ENCODE results near the gene BCL6B. TPM values are rescaled to one million over a fixed set of nuclear protein-coding genes. Genes with fewer than 3 reads are reported as not detected.
"Not testable (repeated sequence)": the region's sequence is repeated elsewhere in the genome, so short reads cannot be mapped to it uniquely, and the experiment has no call there.

The BCL6B gene
- total RNA-seq, 4 donors from 2014 or later: 0.93 to 3.9 (median 3.3) TPM

DNA sequence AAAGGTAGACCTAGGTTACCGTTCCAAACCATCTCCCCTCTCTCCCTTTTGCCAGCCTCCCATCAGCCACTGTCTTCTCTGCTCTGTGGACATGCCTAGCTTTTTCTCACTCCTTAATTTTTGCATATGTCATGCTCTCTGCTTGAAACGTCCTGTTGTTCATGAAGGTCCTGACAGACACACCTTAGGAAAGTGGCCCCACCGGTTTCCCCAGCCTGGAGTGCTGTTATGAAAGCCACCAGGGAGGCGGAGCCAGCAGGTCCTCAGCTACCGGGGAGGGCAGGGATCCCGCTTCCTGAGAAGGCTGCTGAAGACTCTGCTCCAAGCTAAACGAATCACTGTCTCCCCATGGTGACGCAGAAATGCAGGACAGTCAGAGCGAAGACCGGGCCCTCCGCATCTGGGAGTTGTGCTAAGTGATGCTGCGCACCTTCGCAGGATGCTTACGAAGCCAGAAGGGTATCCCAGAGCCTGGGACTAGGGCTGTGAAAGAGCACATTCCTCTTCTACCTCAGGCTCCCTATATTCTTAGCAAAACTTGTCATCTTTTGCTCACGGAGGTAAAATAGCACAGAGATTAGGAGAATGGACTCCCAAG, 23.4 kb downstream of the BCL6B start:
- Histone ChIP-seq H3K9me3 (no peaks in the 10 kb centered on the region), H3K27me3 (peaks cover 89% of the 10 kb centered on the region), H3K36me3 (no peaks in the 10 kb centered on the region), H3K27ac (peak overlapping the region in 3 of 4 donors; percentile 41 to 60 (median 44)), H3K4me3 (peak overlapping the region; percentile 6 to 31), H3K4me1 (peaks cover 0 to 45% (median 25%) of the 10 kb centered on the region in 3 donors)
- 7 to 9% methylated on average over 2 to 3 of the region's 15 CpGs for WGBS, 2 donors (ENCODE audit: low coverage in 1 of 2)
- peak; percentile 10 for ATAC-seq
- TF ChIP-seq, protein P1, sequence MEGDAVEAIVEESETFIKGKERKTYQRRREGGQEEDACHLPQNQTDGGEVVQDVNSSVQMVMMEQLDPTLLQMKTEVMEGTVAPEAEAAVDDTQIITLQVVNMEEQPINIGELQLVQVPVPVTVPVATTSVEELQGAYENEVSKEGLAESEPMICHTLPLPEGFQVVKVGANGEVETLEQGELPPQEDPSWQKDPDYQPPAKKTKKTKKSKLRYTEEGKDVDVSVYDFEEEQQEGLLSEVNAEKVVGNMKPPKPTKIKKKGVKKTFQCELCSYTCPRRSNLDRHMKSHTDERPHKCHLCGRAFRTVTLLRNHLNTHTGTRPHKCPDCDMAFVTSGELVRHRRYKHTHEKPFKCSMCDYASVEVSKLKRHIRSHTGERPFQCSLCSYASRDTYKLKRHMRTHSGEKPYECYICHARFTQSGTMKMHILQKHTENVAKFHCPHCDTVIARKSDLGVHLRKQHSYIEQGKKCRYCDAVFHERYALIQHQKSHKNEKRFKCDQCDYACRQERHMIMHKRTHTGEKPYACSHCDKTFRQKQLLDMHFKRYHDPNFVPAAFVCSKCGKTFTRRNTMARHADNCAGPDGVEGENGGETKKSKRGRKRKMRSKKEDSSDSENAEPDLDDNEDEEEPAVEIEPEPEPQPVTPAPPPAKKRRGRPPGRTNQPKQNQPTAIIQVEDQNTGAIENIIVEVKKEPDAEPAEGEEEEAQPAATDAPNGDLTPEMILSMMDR (IDR thresholded peaks at IDR 0.05): peak in 1 of 4 experiments; percentile 1
- TF ChIP-seq POLR2A (IDR thresholded peaks at IDR 0.05): no peak
- TF ChIP-seq POLR2AphosphoS5 (IDR thresholded peaks at IDR 0.05): no peak

DNA sequence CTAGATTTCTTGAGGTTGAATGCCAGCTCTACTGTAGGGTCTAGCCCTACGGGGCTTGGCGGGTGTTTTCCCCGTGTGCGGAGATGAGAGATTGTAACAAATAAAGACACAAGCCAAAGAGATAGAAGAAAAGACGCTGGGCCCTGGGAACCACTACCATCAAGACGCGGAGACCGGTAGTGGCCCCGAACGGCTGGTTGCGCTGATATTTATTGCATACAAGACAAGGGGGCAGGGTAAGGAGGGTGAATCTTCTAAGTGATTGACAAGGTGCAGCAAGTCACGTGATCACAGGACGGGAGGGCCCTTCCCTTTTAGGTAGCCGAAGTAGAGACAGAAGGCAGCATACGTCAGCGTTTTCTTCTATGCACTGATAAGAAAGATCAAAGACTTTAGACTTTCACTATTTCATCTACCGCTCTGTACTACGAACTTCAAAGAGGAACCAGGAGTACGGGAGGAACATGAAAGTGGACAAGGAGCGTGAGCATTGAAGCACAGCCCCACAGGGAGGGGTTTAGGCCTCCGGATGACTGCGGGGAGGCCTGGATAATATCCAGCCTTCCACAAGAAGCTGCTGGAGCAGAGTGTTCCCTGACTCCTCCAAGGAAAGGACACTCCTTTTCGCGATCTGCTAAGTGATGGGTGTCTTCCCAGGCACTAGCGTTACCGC, 24.0 kb downstream of the BCL6B start:
- not testable (repeated sequence) for H3K9me3 ChIP-seq, ATAC-seq, H3K36me3 ChIP-seq
- Histone ChIP-seq H3K27me3 (peaks cover 86% of the 10 kb centered on the region), H3K4me1 (peaks cover 0 to 43% (median 25%) of the 10 kb centered on the region in 3 donors), H3K27ac (peak overlapping the region in 3 of 4 donors; percentile 41 to 60 (median 46)), H3K4me3 (peak overlapping the region; percentile 6 to 31)
- 14 to 18% methylated on average over 15 to 25 of the region's 26 CpGs for WGBS, 2 donors (ENCODE audit: low coverage in 1 of 2)

DNA sequence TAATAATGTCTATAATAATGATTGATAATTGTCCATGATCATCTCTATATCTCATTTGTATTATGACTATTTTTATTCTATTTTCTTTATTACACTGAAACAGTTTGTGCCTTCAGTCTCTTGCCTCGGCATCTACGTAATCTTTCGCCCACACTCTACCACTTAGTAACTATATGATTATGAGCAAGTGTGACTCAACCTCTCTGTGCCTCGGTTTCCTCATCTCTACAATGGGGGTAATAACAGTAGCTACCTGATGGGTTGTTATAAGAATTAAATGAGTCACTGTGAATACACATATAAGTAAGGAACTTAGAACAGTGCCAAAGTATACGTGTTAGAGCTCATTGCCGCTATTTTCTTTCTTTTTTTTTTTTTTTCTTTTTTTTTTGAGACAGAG, 24.7 kb downstream of the BCL6B start:
- ATAC-seq: no peak
- no peak overlapping the region for H3K4me3 ChIP-seq
- no peak overlapping the region for H3K27ac ChIP-seq
- H3K9me3 ChIP-seq: no peaks in the 10 kb centered on the region
- 77 to 80% methylated on average over 6 of the region's 6 CpGs for WGBS, 2 donors (ENCODE audit: low coverage in 1 of 2)
- TF ChIP-seq EP300 (IDR thresholded peaks at IDR 0.05) (no peak), POLR2AphosphoS5 (IDR thresholded peaks at IDR 0.05) (no peak), POLR2A (IDR thresholded peaks at IDR 0.05) (no peak)
- TF ChIP-seq, protein P1 (IDR thresholded peaks at IDR 0.05): no peak
- no peaks in the 10 kb centered on the region for H3K36me3 ChIP-seq
- H3K27me3 ChIP-seq: peaks cover 79% of the 10 kb centered on the region
- H3K4me1 ChIP-seq: peaks cover 0 to 40% (median 22%) of the 10 kb centered on the region in 3 donors

DNA sequence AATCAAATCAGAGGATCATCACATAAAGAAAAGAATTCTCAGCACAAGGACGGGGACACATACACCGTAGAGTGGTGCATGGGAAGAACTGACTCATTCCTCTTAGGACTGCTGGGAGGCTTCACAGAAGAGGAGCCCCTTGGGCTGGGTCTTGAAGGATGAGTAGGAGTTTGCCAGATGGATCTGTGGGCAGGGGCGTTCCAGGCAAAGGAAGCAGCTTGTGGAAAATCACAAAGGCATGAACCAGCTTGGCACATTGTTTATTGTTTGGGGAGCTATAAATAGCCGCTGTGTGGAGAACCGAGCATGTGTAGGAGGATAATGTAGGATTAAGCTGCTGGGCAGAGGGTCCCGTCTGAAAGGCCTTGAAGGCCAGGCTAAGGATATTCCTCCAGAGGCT, 26.1 kb downstream of the BCL6B start:
- TF ChIP-seq POLR2A (IDR thresholded peaks at IDR 0.05): no peak
- no peak for TF ChIP-seq EP300 (IDR thresholded peaks at IDR 0.05)
- TF ChIP-seq, protein P1 (IDR thresholded peaks at IDR 0.05): no peak
- TF ChIP-seq POLR2AphosphoS5 (IDR thresholded peaks at IDR 0.05): no peak
- Histone ChIP-seq H3K27ac (no peak overlapping the region), H3K4me3 (no peak overlapping the region), H3K4me1 (peaks cover 0 to 26% (median 9%) of the 10 kb centered on the region in 3 donors), H3K36me3 (no peaks in the 10 kb centered on the region), H3K27me3 (peaks cover 65% of the 10 kb centered on the region), H3K9me3 (no peaks in the 10 kb centered on the region)
- no peak for ATAC-seq
- 59 to 69% methylated on average over 3 to 4 of the region's 6 CpGs for WGBS, 2 donors (ENCODE audit: low coverage in 1 of 2)

DNA sequence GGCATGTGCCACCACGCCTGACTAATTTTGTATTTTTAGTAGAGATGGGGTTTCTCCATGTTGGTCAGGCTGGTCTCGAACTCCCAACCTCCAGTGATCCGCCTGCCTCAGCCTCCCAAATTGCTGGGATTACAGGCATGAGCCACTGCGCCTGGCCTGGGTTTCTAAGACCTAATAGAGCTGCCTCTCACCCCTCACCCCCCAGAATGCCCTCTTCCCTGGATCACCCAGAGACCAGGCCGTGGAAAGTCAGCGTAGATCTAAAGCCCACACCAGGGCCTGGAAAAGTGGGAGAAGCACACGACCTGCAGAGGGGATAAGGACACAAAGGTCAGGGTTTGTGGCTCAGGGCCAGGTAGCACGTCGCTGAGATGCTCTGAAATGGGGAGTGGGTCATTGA, 27.7 kb downstream of the BCL6B start:
- ATAC-seq, H3K9me3 ChIP-seq, H3K36me3 ChIP-seq, H3K4me3 ChIP-seq, H3K27ac ChIP-seq: not testable (repeated sequence)
- WGBS, 2 donors (ENCODE audit: low coverage in 1 of 2): 67 to 73% methylated on average over 2 to 3 of the region's 9 CpGs
- Histone ChIP-seq H3K27me3 (peaks cover 49% of the 10 kb centered on the region), H3K4me1 (peaks cover 0 to 23% (median 7%) of the 10 kb centered on the region in 3 donors)

DNA sequence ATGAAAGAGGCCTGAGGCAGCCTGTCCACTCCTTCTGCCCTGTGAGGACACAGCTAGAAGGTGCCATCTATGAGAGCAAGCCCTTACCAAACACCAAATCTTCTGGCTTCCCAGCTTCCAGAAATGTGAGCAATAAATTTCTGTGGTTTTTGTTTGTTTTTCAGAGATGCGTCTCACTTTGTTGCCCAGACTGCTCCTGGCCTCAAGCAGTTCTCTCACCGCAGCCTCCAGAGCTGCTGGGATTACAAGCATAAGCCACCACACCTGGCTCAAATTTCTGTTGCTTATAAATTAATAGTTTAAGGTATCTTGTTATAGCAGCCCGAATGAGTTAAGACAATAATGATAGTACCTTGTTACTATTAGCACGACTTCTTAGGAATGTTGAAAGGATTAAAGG, 33.5 kb downstream of the BCL6B start:
- Histone ChIP-seq H3K4me1 (peaks cover 0 to 4% (median 0%) of the 10 kb centered on the region in 3 donors), H3K27me3 (peaks cover 13% of the 10 kb centered on the region), H3K4me3 (no peak overlapping the region), H3K27ac (no peak overlapping the region), H3K36me3 (no peaks in the 10 kb centered on the region), H3K9me3 (no peaks in the 10 kb centered on the region)
- ATAC-seq: no peak
- TF ChIP-seq EP300 (IDR thresholded peaks at IDR 0.05) (no peak), POLR2A (IDR thresholded peaks at IDR 0.05) (no peak), POLR2AphosphoS5 (IDR thresholded peaks at IDR 0.05) (no peak)
- TF ChIP-seq, protein P1 (IDR thresholded peaks at IDR 0.05): no peak
- 85% methylated on average over 4 of the region's 4 CpGs; no CpG with 5 or more reads in 1 of the 2 donors for WGBS, 2 donors (ENCODE audit: low coverage in 1 of 2)

Data from gastroesophageal sphincter (tissue), 4 donors.